ENCODE data around the gene B9D2. TPM values are rescaled to one million over a fixed set of nuclear protein-coding genes. Genes with fewer than 3 reads are reported as not detected.
"Not testable (repeated sequence)": the region's sequence is repeated elsewhere in the genome, so short reads cannot be mapped to it uniquely, and the experiment has no call there.

B9D2 gene
- total RNA-seq, 1 donor from 2014 or later, result 7.4 TPM

- no peak for DNase-seq (ENCODE audit: low read depth)
Measured at GRCh38 chr19:41391618-41392017, 27.7 kb upstream of the B9D2 start.

- no peak for DNase-seq (ENCODE audit: low read depth)
Measured at GRCh38 chr19:41386442-41386841, 22.5 kb upstream of the B9D2 start.

GRCh38 chr19:41384351-41384750, 20.4 kb upstream of the B9D2 start:
- DNase-seq (ENCODE audit: low read depth), result peak; percentile 47

GRCh38 chr19:41381536-41381935, 17.6 kb upstream of the B9D2 start:
- DNase-seq (ENCODE audit: low read depth), result not testable (repeated sequence)

- DNase-seq (ENCODE audit: low read depth), result no peak
Measured at GRCh38 chr19:41377977-41378709, 14.2 kb upstream of the B9D2 start.

GRCh38 chr19:41376998-41377365, 13.0 kb upstream of the B9D2 start:
- DNase-seq (ENCODE audit: low read depth), result no peak

- DNase-seq (ENCODE audit: low read depth), result peak; percentile 49
Measured at GRCh38 chr19:41376241-41376997, 12.5 kb upstream of the B9D2 start, which contains the start of gene TMEM91. TMEM91 (plus strand) TSS chr19:41376533; CDS start chr19:41378310, 1,777 bp downstream.

GRCh38 chr19:41373993-41374392, 10.0 kb upstream of the B9D2 start:
- DNase-seq (ENCODE audit: low read depth), result peak; percentile 46

- no peak for DNase-seq (ENCODE audit: low read depth)
Measured at GRCh38 chr19:41372501-41372900, 8.6 kb upstream of the B9D2 start.

GRCh38 chr19:41371541-41371940, 7.6 kb upstream of the B9D2 start:
- no peak for DNase-seq (ENCODE audit: low read depth)

GRCh38 chr19:41371119-41371518, 7.2 kb upstream of the B9D2 start:
- not testable (repeated sequence) for DNase-seq (ENCODE audit: low read depth)

- DNase-seq (ENCODE audit: low read depth), result no peak
Measured at GRCh38 chr19:41369769-41370168, 5.8 kb upstream of the B9D2 start.

- DNase-seq (ENCODE audit: low read depth), result peak; percentile 96
Measured at GRCh38 chr19:41367848-41368301, 3.9 kb upstream of the B9D2 start.

GRCh38 chr19:41366089-41366488, 2.1 kb upstream of the B9D2 start:
- no peak for DNase-seq (ENCODE audit: low read depth)

- DNase-seq (ENCODE audit: low read depth), result no peak
Measured at GRCh38 chr19:41364524-41365391, 809 bp upstream of the B9D2 start.

GRCh38 chr19:41363371-41363752, 587 bp downstream of the B9D2 start:
- no peak for DNase-seq (ENCODE audit: low read depth)

GRCh38 chr19:41362143-41362847, 1.7 kb downstream of the B9D2 start:
- DNase-seq (ENCODE audit: low read depth), result peak; percentile 49

GRCh38 chr19:41359741-41360140, 4.2 kb downstream of the B9D2 start:
- no peak for DNase-seq (ENCODE audit: low read depth)

- no peak for DNase-seq (ENCODE audit: low read depth)
Measured at GRCh38 chr19:41357746-41358145, 6.2 kb downstream of the B9D2 start.

GRCh38 chr19:41356984-41357739, 6.8 kb downstream of the B9D2 start:
- no peak for DNase-seq (ENCODE audit: low read depth)

- DNase-seq (ENCODE audit: low read depth), result no peak
Measured at GRCh38 chr19:41355802-41356201, 8.1 kb downstream of the B9D2 start.

All from renal cortical epithelial cell (primary cell).